CD4-positive, alpha-beta T cell treated with Interleukin-4 for 1 hour (primary cell): ENCODE data around the gene TMEM204.

Experiments used
- DNase-seq, 2 donors: peaks; one replicate each; pipeline ENCODE4 v3.0.0-alpha.2; 2020 to 2022

Gene TMEM204

DNA sequence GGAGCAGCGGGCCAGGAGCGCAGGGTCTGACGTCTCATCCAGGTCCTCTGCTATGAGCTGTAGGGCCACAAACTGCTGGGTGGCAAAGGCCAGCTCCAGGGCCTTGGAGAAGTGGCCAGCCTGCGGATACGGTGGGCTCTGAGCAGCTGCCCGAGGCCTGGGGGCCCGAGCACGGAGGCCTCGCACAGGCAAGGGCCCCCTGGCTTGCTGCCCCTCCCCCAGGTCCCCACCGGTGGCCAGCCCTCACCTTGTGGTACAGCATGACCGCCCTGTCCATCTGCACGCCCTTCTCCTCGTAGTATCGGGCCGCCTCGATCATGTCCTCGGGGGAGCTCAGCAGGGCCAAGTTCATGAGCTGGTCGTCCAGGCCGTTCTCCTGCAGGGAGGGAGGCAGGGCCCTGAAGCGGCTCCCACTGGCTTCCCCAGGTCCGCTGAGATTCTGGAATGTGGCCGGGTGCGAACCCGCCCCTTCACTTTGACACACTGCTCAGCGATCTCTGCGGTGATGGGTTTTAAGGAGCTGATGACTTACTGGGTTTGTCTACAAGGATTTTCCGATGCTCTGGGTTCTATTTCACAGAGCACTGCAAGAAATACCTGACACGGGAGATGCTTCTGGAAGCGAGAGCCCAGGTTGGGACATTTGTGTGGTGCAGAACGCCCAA is 9.8 kb upstream of the TMEM204 start:
- DNase-seq: no peak

DNA sequence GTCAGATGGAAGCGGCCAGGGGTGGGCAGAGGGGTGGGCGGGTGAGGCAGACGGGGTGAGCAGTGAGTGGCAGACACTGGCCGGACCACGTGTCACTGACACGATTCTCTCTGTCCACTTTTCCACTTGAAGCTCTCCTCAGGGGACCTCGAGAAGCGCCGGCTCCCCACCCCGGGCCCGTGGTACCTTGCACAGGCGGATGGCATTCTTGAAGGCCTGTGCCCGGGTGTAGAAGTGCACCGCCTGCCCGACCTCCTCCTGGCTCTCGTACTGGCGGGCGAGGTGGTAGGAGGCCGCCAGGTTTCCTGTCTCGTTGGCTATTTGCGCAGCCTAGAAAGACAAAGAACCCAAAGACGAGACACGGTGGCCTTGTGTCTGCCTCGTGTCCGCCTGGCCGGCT is 9.1 kb upstream of the TMEM204 start:
- DNase-seq: no peak

DNA sequence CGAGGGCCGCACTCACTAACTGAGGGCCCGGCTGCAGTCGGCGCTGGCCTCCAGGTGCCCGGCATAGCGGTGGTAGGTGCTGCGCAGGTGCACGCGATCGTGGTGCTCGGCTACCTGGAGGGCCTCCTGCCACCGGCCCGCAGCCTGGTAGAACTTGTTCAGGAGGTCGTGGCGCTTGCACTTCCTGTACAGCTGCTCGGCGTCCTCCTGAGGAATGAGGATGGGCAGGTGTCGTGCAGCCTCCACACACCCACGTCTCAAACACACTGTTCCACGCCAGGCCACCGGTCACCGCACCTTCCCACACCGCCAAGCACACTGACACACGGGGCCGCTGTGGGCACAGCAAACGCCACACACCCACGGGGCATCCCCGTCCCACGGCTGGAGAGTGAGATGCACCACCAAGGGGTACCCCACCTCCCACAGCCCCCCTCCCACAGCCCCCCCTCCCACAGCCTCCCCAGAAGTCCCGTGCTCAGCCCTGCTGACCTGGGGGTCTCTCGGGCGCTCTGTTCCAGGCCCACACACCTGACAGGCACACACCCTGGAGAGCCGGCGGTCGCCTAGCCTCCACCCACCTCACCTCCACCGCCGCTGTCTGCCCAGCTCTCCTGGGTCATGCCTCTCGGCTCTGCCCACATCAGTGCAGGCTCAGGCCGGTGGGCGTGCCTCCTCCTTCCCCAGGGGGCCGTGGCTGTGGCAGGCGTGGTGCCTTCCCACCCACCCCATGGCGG is 7.4 kb upstream of the TMEM204 start:
- peak in 1 of 2 donors; percentile 43 for DNase-seq

DNA sequence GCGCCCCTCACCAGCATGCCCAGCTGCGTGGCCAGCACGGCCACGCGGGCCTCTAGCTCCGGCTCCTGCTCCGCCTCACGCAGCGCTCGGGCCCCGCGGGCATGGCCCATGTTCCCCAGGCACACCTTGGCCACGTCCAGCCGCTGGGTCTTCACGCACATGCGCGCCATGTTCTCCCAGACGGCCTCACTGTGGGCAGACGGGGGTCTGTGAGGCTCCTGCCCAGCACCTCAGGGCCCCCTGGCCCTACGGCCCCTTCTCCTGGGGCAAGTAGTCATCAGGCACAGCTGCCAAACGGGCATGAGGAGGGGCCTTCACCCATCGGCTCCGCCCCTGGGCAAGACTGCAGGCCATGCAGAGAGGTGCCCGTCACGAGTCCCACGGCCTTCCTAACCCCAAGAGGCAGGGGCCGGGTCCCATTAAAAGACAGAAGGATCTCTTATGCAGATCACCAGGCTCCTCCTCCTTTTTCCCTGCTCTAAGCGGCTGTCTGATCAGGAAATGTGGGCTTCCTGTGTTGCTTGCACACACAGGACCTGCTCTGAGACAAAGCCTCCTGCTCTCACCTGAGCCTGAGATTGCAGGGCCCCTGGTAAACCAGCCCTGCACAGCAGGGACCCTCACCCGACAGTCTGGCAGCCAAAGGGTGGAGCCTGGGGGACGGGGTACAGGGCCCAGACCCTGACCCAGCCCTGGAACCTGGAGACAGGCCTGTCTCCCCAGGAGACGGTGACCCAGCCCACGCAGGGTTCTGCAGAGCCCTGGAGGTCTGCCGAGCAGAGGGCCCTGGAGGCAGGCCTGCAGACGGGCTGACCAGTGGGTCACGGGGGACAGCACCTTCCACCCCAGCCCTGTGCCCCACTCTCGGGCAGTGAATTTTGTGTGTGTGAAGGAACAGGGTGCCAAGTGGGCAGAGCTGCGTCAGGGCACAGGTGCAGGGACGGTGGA is 6.6 kb upstream of the TMEM204 start:
- DNase-seq: peak in 1 of 2 donors; percentile 35

DNA sequence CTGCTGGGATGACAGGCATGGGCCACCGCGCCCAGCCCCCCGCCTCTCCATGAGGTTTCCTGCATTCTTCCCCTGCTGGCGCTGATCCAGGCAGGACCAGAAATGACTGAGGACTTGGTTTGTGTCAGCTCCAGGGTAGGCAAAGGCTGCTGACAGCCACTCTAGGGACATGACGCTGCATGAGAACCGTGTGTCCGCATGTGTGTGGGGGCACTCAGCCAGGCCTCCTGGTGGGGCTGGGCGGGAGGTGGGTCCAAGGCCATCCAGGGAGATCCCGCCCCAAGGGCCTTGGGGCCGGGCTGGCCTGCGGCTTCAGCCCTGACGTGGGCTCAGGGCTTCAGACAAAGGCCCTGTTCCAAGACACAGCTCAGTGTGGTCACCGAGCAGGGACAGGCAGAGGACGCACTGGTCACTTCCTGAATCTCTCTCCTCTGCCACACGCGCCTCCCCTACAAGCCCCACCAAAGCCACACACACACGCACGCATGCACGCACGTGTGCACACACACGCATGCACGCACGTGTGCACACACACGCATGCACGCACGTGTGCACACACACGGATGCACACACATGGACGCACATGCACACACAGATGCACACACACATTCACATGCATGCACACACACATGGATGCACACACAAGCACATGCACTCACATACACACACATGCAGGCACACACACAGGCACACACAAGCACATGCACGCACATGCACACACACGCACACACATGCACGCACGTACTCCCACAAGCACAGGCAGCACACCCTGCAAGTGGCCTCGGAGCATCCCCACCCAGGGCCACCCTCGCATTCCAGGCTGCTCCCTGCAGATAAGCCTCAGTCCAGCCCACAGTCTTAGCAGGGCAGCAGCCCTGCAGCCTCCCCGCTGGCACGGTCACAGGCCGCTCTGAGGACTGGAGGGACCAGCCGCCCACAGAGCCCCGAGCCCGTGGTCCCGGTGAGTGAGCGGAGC is 5.3 kb upstream of the TMEM204 start:
- no peak for DNase-seq

DNA sequence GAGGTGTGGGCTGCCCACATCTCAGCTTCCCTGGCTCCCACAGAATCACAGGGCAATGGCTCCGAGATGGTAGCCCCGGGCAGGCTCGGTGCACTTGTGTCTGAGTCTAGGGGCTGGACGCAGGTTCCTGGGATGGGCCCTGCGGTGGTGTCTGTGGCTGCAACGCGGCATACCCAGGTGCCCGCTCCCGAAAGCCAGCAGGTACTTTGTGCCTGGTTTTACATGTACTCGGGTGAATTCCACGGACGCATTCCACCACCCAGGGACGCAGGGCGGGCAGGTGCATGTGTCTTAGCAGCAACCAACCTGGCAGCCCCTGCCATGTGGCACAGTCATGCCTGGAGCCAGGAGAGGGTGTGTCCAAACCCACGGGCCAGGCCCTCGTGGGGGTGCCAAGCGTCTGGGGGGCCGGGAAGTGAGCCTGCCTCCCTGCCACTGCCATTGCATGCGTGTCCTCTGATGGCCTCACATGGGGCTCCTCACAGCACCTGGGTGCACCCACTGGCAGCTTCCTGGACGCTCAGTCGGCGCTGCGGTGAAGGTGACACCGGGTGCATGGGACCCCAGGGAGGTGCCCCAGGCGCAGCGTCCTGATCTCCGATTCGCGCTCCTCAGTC is 4.4 kb upstream of the TMEM204 start:
- DNase-seq: no peak

DNA sequence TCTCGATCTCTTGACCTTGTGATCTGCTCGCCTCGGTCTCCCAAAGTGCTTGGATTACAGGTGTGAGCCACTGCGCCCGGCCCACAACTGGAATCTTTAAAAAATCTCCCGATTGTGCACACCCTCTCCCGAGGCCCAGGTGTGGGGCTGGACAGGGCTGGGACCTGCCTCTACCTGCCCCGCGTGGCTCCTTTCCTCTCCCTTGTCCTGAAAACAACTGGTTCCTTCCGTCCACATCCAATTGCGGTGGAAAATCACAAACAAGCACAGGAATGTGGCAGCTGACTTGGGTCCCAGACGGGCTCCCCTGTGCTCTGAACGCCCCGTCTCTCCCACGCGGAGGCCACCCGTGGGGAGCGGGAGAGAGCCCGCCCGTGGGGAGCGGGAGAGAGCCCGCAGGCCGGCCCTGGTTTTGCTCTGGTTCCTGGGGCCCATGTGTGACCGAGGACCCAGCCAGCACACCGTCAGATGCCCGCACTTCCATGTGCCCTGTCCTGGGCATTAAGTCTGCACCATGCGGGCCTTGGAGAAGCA is 3.0 kb upstream of the TMEM204 start:
- no peak for DNase-seq

DNA sequence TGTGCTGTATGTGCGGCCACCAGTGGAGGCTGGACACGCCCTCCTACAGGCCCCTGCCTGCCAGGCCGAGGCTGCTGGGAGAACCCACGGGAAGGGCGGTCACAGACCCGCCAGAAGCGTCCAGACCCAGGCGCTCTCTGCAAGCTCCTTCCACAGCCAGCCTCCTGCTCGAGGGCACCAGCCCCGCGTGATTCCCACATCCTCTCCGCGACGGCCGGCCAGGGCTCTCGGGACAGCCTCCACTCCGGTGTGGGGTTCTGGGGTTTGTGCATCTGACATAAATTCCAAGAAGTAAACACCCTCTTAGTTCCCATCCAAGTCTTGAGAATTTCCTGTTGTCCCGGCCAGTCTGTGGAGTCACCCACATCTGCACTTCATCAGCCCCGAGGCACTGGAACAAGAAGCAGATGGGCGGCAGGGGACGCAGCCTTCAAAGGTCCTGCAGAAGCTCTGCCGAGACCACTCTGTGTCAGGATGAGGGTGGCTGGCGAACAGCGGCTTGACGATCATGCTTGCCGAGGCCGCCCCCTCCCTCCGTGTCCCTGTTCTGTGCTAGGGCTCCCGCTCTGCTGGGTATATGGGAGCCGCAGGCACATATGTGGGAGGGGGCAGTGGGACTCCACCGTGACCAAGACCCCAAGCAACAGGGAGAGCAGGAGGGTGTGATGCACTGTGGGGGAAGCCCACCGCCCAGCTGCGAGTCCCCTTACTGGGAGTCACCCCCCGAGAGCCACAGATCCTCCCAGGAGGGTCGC is 2.4 kb upstream of the TMEM204 start:
- no peak for DNase-seq

DNA sequence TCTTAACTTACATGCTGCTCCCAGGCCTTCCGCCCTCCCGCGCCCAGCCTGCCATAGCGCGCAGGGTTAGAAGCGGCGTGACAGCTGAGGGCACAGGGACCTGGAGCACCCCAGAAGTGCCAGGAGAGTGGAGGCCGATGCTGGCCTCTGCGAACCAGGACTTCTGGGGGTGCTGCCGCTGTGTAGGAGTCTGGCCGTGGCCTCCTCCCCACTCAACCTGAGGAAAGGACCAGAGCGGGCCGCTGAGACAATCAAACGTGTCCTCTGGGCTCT is 1.9 kb upstream of the TMEM204 start:
- no peak for DNase-seq

DNA sequence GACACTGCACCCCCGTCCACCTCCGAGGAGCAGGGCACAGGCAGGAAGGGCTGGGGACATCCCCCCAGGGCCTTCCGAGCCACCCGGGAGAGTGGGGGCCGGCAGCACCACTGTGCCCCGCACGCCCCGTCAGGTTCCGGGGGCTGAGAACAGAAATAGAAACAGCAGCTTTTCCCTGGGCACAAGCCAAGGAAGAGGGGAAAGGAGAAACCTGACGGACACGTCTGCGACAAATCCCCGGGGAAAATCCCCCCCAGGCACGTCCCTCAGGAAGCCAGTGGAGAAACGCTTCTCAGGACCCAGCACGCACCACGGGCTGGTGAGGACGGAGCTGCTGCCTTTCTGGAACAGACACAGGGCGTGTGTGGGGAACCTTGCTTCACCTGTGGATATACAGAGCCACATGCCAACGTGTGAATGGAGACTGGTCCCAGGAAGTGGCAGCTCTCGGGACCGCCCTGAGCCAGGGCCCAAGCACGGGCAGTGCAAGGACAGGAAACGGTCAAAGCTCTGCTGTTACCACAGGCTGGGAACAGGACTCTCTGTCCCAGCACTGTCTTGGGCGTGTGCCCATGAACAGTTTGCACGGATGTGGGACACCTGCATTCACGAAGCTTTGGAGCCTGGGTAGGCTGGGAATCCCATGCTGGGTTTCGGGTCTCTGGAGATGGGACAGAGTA is 1.2 kb upstream of the TMEM204 start:
- DNase-seq: no peak

DNA sequence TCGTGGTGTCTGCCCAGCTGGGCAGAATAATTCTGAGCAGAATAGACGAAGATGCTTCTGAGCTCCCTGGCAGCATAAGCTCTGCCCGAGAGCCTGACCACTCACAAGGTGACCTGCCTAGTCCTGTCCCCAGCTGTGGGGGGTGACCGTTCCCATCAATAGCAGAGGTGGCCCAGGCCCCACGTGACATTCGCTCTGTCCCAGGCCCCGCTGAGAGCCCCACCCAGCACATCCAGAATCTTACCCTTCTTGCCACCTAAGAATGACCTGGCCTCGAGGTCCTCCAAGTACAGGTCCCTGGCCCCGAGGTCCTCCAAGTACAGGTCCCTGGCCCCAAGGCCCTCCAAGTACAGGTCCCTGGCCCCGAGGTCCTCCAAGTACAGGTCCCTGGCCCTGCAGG is 695 bp upstream of the TMEM204 start:
- no peak for DNase-seq

DNA sequence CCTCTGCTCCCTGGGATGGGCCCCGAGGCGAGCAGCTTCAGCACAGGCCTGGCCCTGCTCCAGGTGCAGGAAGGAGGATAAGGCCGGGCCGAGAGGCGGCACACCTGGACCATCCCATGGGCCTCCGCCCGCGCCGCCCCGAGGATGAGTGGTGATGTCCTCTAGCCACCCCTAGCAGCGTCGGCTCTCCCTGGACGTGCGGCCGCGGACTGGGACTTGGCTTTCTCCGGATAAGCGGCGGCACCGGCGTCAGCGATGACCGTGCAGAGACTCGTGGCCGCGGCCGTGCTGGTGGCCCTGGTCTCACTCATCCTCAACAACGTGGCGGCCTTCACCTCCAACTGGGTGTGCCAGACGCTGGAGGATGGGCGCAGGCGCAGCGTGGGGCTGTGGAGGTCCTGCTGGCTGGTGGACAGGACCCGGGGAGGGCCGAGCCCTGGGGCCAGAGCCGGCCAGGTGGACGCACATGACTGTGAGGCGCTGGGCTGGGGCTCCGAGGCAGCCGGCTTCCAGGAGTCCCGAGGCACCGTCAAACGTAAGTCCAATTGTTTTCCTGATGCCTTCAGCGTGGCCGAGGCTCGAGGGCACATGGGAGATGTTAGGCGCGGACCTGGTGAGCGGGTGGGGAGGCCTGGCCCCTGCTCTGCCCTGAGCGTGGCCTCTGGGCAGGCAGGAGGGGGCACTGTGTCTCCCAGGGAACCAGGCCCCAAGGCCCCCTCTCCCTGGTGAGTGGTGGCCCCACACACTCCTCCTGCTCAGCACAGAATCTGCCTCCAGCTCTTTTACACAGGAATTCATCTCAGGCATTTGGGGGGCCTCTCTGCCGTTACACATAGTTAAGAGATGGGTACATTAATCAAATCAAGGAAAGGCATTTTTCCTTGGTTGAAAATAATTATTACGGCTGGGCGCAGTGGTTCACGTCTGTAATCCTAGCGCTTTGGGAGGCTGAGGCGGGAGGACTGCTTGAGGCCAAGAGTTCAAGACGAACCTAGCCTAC is 855 bp downstream of the TMEM204 start:
- no peak for DNase-seq

DNA sequence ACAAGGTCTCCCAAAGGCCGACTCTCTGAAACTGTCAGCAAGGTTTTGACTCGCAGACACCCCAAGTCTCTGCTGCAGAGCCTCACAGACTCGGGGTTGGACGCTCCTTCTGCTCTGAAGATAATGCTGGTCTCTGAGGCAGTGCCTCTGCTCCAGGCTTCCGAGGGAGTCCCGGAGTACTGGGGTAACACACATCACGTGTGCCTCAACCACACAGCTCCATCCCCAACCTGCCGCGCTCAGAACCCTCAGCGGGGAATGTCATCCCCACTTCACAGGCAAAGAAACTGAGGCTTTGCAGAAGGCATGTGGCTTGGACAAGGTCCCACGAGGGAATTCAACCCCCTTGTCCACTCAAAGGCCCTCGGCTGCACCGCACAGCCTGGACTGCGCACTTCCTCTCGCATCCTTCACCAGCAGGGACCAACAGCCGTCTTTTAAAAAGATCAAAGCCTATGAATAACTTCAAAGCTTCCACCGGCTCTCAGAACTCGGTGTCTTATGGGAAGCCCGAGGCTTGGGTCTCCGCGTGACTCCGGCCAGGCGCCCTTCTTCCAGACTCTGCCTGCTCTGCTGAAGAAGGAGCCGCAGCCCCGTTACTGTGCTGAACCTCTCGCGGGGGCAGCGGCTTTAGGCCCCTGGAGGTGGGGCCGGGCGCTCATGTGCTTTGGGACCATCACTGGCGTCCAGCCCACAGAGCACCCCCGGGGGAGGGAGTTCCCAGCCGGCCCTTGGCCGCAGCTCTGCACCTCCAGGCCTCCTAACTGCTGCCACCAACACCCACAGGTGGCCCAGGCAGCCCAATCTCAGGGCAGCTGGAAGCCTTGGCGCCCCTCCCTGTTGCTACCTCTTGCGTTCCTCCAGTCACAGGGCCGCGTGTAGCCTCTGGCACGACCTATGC is 2.2 kb downstream of the TMEM204 start:
- DNase-seq: peak in 1 of 2 donors; percentile 38

DNA sequence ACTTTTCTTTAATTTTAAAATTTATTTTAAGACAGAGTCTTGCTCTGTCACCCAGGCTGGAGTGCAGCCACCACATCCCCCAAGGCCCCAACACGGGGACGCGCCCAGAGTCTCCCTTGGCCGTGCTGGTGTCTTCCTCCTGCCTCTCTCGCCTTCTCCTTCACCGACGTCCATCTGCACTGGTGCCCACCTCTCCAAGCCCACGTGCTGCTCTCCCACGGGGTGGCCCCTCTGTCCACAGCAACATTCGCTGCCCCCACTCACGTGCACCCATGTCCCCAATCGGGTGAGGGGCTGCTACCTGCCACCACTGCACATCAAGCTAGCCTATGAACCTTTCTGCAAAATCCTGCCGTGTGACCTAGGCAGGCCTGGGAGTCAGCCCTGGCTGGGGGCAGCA is 3.1 kb downstream of the TMEM204 start:
- DNase-seq: no peak

DNA sequence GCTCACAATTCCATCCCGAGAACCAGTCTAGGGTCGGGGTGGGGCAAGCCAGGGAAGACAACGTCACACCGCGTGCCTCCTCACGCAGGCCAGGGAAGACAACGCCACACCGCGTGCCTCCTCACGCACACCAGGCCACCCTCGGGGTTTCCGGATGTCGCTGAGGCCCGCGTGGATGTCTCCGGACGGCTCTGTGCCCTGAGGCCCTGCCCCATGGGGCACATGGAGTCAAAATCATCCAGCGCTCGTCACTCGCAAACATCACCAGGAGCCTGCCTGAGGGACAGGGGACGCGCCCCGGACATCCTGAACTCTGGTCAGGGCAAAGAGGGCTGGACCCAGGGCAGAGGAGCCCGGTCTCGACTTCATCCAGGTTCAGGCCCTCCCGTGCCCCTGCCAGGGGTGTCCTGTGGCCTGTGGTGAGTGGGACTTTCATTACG is 3.7 kb downstream of the TMEM204 start:
- no peak for DNase-seq

DNA sequence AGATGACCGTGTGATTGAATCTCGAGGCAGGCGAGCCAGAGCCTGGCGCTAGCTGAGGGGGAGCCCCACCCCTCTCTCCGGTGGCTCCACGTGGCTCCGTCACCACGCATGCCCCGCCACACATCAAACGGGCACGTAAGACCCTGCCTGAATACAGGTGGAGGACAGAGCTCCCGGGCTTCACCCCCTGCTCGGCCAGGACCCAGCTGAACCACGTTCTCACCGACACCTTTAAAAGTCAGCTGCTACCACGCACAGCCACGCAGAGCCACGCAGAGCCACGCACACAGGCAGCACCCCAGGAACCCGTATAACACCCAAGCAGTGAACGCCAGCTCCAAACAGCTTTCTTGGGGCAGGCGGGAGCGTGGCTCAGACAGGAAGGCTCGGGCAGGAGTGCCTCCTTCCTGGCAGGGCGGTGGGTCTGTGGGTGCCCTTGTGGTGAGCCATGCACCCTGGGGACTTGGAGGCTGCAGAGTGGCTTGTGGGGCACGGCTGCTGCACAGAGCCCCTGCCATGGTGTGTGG is 4.4 kb downstream of the TMEM204 start:
- no peak for DNase-seq

DNA sequence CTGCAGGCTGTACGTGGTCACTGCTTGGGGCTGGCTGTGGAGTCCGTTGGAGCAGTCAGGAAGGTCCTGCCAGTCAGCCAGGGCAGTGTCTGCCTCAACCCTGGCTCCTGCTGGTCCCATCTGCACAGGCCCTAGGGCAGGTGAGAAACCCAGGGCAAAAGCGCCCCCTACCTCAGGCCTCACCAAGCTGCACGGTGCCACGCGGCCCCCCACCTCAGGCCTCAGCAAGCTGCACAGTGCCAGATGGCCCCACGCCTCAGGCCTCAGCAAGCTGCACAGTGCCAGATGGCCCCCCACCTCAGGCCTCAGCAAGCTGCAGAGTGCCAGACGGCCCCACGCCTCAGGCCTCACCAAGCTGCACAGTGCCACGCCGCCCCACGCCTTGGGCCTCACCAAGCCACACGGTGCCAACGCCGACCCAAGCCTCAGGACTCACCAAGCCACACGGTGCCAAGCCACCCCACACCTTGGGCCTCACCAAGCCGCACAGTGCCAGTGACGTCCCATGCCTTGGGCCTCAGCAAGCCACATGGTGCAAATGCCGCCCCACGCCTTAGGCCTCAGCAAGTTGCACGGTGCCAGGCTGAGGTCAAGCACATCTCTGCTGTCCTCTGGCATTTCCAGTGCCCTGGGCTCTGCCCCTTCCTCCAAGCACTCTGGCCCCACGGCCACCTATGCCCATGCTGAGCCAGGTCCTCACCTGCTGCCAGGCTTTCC is 5.5 kb downstream of the TMEM204 start:
- DNase-seq: peak; percentile 37 to 40
